Neural cell (in vitro differentiated cells): ENCODE data around the gene MAD1L1.

Experiments used
- EP300 ChIP-seq: fragments of 450-650 bp; conservative IDR thresholded peaks from 2 replicates; pipeline ENCODE4 v1.6.1; 2014; ENCODE audit warnings: antibody characterized with exemption, mild to moderate bottlenecking, moderate library complexity; ENCODE audit not compliant: poor library complexity, severe bottlenecking
- EZH2 ChIP-seq: fragments of 200-600, 300-800 bp; shearing (Covaris generic), sonication (generic); IDR thresholded peaks from 2 replicates; pipeline ENCODE4 v1.6.1; 2014; ENCODE audit warnings: antibody characterized with exemption, low read length, borderline replicate concordance, mild to moderate bottlenecking; ENCODE audit not compliant: insufficient read depth, poor library complexity, severe bottlenecking
- MXI1 ChIP-seq: fragments of 450-650 bp; conservative IDR thresholded peaks from 2 replicates; pipeline ENCODE4 v1.6.1; 2014; ENCODE audit warnings: antibody characterized with exemption, mild to moderate bottlenecking; ENCODE audit not compliant: poor library complexity, severe bottlenecking
- POLR2AphosphoS5 ChIP-seq: IDR thresholded peaks from 2 replicates; pipeline ENCODE4 v1.6.1; 2012
- RAD21 ChIP-seq: fragments of 450-650 bp; conservative IDR thresholded peaks from 2 replicates; pipeline ENCODE4 v1.6.1; 2014; ENCODE audit warnings: antibody characterized with exemption, mild to moderate bottlenecking, moderate library complexity
- SMC3 ChIP-seq: fragments of 450-650 bp; conservative IDR thresholded peaks from 2 replicates; pipeline ENCODE4 v1.6.1; 2014; ENCODE audit warnings: antibody characterized with exemption, mild to moderate bottlenecking, moderate library complexity; ENCODE audit not compliant: poor library complexity
- TAF1 ChIP-seq: IDR thresholded peaks from 2 replicates; pipeline ENCODE4 v1.6.1; 2012; ENCODE audit warnings: low read depth
- TF ChIP-seq, protein P1 (sequence below): fragments of 450-650 bp; IDR thresholded peaks from 2 replicates; pipeline ENCODE4 v1.5.1; 2014; ENCODE audit warnings: antibody characterized with exemption, mild to moderate bottlenecking, moderate library complexity; ENCODE audit not compliant: poor library complexity, severe bottlenecking
- TF ChIP-seq, protein P2 (sequence below): IDR thresholded peaks from 2 replicates; pipeline ENCODE4 v1.6.1; 2012; ENCODE audit warnings: borderline replicate concordance

DNA sequence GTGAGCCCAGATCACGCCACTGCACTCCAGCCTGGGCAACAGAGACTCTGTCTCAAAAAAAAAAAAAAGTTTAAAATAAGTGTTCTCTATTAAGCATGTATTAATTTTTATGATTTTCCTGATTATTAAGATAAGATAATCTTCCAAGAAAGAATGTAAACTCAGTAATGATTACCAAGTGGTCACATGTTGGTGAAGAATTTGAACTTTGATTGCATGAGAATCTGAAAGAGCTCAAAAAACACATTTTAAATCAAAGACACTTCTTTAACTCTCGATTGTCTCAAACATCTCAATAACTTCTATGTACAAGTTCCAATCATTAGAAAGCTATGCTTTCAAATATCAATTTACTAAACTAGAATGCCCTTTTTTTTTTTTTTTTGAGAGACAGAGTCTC lies 47.7 kb upstream of the MAD1L1 start:
- TF ChIP-seq, protein P1, sequence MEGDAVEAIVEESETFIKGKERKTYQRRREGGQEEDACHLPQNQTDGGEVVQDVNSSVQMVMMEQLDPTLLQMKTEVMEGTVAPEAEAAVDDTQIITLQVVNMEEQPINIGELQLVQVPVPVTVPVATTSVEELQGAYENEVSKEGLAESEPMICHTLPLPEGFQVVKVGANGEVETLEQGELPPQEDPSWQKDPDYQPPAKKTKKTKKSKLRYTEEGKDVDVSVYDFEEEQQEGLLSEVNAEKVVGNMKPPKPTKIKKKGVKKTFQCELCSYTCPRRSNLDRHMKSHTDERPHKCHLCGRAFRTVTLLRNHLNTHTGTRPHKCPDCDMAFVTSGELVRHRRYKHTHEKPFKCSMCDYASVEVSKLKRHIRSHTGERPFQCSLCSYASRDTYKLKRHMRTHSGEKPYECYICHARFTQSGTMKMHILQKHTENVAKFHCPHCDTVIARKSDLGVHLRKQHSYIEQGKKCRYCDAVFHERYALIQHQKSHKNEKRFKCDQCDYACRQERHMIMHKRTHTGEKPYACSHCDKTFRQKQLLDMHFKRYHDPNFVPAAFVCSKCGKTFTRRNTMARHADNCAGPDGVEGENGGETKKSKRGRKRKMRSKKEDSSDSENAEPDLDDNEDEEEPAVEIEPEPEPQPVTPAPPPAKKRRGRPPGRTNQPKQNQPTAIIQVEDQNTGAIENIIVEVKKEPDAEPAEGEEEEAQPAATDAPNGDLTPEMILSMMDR, result no peak
- TF ChIP-seq EZH2 (no peak), TAF1 (no peak), POLR2AphosphoS5 (no peak), EP300 (no peak), RAD21 (no peak), MXI1 (no peak), SMC3 (no peak)
- TF ChIP-seq, protein P2, sequence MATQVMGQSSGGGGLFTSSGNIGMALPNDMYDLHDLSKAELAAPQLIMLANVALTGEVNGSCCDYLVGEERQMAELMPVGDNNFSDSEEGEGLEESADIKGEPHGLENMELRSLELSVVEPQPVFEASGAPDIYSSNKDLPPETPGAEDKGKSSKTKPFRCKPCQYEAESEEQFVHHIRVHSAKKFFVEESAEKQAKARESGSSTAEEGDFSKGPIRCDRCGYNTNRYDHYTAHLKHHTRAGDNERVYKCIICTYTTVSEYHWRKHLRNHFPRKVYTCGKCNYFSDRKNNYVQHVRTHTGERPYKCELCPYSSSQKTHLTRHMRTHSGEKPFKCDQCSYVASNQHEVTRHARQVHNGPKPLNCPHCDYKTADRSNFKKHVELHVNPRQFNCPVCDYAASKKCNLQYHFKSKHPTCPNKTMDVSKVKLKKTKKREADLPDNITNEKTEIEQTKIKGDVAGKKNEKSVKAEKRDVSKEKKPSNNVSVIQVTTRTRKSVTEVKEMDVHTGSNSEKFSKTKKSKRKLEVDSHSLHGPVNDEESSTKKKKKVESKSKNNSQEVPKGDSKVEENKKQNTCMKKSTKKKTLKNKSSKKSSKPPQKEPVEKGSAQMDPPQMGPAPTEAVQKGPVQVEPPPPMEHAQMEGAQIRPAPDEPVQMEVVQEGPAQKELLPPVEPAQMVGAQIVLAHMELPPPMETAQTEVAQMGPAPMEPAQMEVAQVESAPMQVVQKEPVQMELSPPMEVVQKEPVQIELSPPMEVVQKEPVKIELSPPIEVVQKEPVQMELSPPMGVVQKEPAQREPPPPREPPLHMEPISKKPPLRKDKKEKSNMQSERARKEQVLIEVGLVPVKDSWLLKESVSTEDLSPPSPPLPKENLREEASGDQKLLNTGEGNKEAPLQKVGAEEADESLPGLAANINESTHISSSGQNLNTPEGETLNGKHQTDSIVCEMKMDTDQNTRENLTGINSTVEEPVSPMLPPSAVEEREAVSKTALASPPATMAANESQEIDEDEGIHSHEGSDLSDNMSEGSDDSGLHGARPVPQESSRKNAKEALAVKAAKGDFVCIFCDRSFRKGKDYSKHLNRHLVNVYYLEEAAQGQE, result no peak
